ENCODE measurements around the gene SMAD3. TPM values are rescaled to one million over a fixed set of nuclear protein-coding genes. Genes with fewer than 3 reads are reported as not detected.
"Not testable (repeated sequence)": the region's sequence is repeated elsewhere in the genome, so short reads cannot be mapped to it uniquely, and the experiment has no call there.

Gene SMAD3
- total RNA-seq, 1 donor from 2014 or later, result 18.8 TPM

- Histone ChIP-seq H3K27ac (replicated peaks) (peak overlapping the region; percentile 96), H3K27me3 (ENCODE audit: low read depth) (no peaks in the 10 kb centered on the region), H3K36me3 (no peaks in the 10 kb centered on the region), H3K9me3 (replicated peaks) (no peaks in the 10 kb centered on the region), H3K4me1 (peaks cover 93% of the 10 kb centered on the region), H3K4me3 (peak overlapping the region; percentile 43)
- no peak for DNase-seq
- no peak for TF ChIP-seq CTCF (IDR thresholded peaks at IDR 0.05; ENCODE audit: borderline replicate concordance)
- intact Hi-C loops (cut with micrococcal nuclease), result no loop called here
Measured at GRCh38 chr15:67120009-67120838, 54.8 kb downstream of the SMAD3 start.

GRCh38 chr15:67120839-67121643, 55.6 kb downstream of the SMAD3 start:
- DNase-seq, result peak; percentile 91
- Histone ChIP-seq H3K9me3 (replicated peaks) (no peaks in the 10 kb centered on the region), H3K4me1 (peaks cover 93% of the 10 kb centered on the region)

GRCh38 chr15:67121644-67122605, 56.5 kb downstream of the SMAD3 start:
- Histone ChIP-seq H3K27ac (replicated peaks) (peak overlapping the region; percentile 96), H3K36me3 (no peaks in the 10 kb centered on the region), H3K4me3 (peak overlapping the region; percentile 43), H3K9me3 (replicated peaks) (no peaks in the 10 kb centered on the region), H3K27me3 (ENCODE audit: low read depth) (no peaks in the 10 kb centered on the region), H3K4me1 (peaks cover 93% of the 10 kb centered on the region)
- intact Hi-C loops (cut with micrococcal nuclease), result no loop called here
- DNase-seq, result no peak
- TF ChIP-seq CTCF (IDR thresholded peaks at IDR 0.05; ENCODE audit: borderline replicate concordance), result no peak

More at GRCh38 chr15:67120839-67121643, 55.6 kb downstream of the SMAD3 start:
- intact Hi-C loops (cut with micrococcal nuclease), result no loop called here
- H3K27ac ChIP-seq (replicated peaks), result peak overlapping the region; percentile 96
- H3K27me3 ChIP-seq (ENCODE audit: low read depth), result no peaks in the 10 kb centered on the region
- no peaks in the 10 kb centered on the region for H3K36me3 ChIP-seq
- H3K4me3 ChIP-seq, result peak overlapping the region; percentile 43
- TF ChIP-seq CTCF (IDR thresholded peaks at IDR 0.05; ENCODE audit: borderline replicate concordance), result no peak

- H3K4me3 ChIP-seq; DNase-seq; H3K36me3 ChIP-seq; H3K9me3 ChIP-seq (replicated peaks); H3K27me3 ChIP-seq (ENCODE audit: low read depth); intact Hi-C loops (cut with micrococcal nuclease): not testable (repeated sequence)
- H3K4me1 ChIP-seq, result peaks cover 93% of the 10 kb centered on the region
- peak overlapping the region; percentile 96 for H3K27ac ChIP-seq (replicated peaks)
Measured at GRCh38 chr15:67122816-67123215, 57.4 kb downstream of the SMAD3 start.

- H3K9me3 ChIP-seq (replicated peaks); H3K4me3 ChIP-seq; intact Hi-C loops (cut with micrococcal nuclease); H3K27me3 ChIP-seq (ENCODE audit: low read depth); H3K36me3 ChIP-seq; DNase-seq: not testable (repeated sequence)
- Histone ChIP-seq H3K27ac (replicated peaks) (peak overlapping the region; percentile 96), H3K4me1 (peaks cover 93% of the 10 kb centered on the region)
Measured at GRCh38 chr15:67123291-67123690, 57.9 kb downstream of the SMAD3 start.

- no peaks in the 10 kb centered on the region for H3K36me3 ChIP-seq
- intact Hi-C loops (cut with micrococcal nuclease), result no loop called here
- no peak for DNase-seq
- peak overlapping the region; percentile 96 for H3K27ac ChIP-seq (replicated peaks)
- H3K9me3 ChIP-seq (replicated peaks), result no peaks in the 10 kb centered on the region
- H3K27me3 ChIP-seq (ENCODE audit: low read depth), result no peaks in the 10 kb centered on the region
- no peak for TF ChIP-seq CTCF (IDR thresholded peaks at IDR 0.05; ENCODE audit: borderline replicate concordance)
- H3K4me1 ChIP-seq, result peaks cover 89% of the 10 kb centered on the region
- H3K4me3 ChIP-seq, result no peak overlapping the region
Measured at GRCh38 chr15:67124111-67124510, 58.7 kb downstream of the SMAD3 start.

Measured in left ventricle myocardium inferior (tissue), 1 donor.